HG03439 (cell line): ENCODE results near the gene RAB3GAP2.
"Not testable (repeated sequence)": the region's sequence is repeated elsewhere in the genome, so short reads cannot be mapped to it uniquely, and the experiment has no call there.

Source experiments
- ATAC-seq: cut with Tn5 transposase; IDR thresholded peaks from one replicate; pipeline ENCODE4 v1.9.1; 2021; ENCODE audit warnings: mild to moderate bottlenecking, moderate library complexity; ENCODE audit not compliant: unreplicated experiment

RAB3GAP2 gene

DNA sequence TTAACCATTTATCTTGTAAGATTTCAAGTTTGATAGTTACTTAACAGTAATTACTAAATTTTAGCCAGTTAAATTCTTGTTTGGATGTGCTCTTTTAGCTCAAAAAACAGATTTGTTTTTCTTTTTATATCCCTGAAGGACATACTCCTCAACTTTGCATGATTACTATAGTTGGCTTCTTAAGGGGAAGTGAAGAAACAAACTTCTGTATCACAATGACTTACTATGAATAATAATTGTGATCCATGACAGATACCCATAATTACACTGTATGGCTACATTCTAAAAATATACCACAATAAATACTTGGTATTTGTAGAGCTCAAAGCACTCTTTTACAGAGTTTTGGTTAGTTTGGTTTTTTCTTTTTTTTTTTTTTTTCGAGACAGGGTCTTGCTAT is 122.5 kb downstream of the RAB3GAP2 start:
- no peak for ATAC-seq

DNA sequence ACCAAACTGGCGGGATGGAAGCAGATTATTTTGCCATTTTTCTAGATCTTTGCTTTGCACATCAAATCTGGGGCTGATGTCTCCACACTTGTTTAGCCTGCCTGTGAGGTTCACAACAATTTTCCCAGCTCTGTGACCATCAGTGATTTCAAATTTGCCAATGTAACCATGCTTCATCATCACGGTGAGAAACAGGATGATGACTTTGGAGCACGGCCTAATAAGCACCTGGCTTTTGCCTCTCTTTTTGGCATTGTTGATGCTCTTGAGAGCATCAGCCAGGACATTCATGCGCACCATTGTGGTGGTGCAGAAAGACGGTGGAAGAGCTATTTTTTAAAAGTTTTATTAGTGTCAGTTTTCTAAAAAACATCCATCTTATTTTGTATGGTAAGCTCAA is 128.2 kb downstream of the RAB3GAP2 start:
- ATAC-seq = no peak

DNA sequence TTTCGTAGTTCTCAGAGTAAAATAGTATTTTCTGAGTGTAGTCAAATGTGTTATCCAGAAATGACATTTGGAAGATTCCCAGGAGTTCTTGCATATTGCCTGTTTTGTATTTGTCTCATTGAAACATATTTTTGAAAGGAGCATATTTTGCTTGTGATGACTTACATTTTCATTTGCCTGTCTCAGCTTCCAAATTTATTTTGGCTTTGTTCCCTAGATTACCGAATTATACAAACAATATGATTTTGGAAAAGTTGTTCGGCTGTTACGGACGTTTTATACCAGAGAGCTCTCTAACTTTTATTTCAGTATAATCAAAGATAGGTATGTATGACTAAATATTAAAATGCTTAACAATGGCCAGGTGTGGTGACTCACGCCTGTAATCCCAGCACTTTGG is 132.3 kb downstream of the RAB3GAP2 start:
- ATAC-seq = no peak

DNA sequence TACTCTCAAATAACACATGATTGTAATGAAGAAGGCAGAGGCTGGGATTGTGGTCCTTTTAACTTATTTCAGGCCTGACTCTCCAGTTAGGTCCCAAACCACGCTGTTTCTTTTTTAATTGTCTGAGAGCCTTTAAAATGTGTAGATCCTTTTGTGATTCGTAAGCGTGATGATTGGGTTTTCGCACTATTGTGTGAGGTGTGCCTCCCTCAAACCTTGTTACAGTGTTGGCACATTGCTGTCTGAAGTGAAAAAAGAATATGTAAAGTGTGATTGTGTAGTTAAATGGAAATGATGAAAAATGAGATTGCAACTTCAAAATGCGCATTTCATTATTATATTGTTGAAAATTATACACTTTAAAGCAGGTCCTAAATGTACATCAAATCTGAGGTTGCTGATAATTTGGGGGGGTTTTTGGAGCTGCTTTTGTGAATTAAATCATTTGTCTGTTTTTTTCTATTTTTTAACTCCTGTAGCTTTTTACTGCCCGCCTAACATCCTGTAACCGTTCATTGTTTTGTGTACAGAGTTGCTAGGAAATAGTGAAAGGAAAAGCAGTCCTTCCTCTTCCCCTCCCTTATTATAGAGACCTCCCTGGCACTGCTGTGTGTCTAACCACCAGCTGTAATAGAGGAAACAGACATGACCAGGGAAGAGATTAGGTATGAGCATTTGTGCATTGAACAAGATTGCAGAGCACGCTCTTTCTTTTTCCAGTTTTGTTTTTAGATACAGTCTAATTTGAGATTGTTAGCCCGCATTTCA is 135.1 kb downstream of the RAB3GAP2 start:
- ATAC-seq = no peak

DNA sequence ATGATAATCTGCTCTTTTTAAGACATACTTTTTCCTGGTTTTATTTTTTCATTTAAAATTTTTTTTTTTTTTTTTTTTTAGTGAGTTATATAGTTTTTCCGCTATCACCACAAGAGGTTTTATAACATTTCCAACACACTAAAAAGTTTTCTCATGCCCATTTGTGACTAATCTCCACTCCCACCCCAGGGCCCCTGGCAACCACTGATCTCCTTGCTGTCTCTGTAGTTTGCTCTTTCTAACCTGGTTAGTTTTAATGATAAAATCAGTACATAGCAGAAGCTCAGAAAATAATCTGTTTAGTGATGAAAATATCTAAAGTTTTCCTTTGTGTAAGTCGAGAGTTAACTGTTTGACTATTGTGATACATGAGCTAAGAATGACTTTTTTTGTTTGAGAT is 136.5 kb downstream of the RAB3GAP2 start:
- no peak for ATAC-seq

DNA sequence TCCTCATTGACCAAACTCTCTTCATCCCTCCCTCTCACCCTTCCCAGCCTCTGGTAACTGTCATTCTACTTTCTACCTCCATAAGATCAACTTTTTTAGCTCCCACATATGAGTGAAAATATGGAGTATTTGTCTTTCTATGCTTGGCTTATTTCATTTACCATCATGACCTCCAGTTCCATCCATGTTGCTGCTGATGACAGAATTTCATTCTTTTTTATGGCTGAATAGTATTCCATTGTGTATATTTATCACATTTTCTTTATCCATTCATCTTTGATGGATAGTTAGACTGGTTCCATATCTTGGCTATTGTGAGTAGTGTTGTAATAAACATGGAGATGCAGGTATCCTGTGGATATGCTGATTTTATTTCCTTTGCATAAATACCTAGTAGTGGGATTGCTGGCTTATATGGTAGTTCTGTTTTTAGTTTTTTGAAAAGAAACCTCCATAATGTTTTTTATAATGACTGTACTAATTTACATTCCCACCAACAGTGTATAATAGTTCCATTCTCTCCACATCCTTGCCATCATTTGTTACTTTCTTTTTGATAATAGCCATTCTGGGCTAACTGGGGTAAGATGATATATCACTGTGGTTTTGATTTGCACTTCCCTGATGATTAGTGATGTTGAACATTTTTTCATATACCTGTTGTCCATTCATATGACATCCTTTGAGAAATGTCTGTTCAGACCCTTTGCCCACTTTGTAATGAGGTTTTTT is 142.6 kb downstream of the RAB3GAP2 start:
- no peak for ATAC-seq

DNA sequence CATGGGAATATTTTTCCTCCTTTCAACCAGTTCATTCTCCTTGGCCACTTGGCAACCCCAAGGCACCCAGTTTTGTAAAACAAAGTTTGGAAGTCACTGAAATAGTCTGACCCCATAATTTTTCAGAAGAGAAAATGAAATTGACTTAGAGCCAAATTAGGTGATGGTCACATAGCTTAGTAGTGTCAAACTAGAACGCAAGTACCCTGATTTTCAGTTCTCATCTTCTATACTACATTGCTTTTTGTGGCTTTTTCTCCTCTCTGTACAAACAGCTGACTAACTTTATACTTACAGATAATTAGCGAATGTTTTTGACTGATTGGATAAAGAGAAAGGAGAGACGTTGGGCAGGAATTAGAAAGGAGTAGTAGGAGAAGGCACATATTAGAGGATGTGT is 145.2 kb downstream of the RAB3GAP2 start:
- ATAC-seq = no peak

DNA sequence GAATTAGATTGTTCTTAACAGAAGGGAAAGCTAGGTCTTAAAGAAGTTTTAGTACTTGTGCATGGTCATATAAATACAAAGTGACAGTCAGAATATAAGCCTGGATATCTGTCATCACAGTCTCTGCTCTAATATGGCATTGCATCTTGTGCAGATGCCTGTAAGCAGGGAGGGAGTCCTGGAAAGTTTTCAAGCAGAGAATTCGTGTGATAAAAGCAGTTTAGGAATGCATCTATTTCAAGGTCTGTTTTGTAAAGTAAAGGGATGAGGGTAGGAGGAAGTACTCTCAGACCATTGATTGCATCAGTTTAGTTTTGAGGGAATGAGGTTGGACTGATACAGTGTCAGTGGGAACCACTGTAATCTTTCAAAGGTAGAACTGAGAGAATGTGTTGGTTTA is 147.7 kb downstream of the RAB3GAP2 start:
- ATAC-seq = no peak

DNA sequence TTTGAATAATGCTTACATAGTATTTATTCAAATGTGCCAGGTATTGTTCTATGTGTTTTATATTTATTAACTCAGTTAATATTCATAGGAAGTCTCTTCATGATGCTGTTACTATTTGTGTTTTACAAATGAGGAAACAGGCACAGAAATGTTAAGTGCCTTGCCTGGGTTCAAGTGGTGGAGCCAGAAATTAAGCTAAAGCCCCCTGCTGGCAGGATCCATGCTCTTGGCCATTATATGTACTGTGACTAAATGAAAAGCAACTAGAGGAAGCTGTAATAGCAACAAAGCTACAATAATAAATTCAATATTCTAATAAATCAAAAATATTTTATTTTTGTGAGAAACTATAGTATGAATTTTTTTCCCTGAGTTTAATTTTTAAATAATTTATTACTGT is 148.4 kb downstream of the RAB3GAP2 start:
- ATAC-seq = no peak

DNA sequence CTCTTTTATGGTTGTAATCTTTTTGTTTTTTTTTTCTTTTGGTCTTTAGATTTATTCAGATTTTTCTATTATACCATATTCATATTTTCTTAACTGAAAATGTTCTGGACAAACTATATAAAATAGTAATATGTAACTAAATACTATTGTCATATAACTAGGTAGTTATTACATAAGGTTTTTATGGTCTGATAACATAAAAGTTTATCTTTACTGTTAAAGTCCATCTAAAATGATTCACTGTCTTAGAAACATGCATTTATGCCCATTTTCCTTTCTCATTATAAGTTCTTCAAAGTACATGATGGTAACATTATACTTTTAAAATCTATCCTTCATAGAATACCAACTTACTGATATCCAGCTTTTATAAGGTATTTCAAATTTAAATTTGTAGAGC is 149.2 kb downstream of the RAB3GAP2 start:
- no peak for ATAC-seq

DNA sequence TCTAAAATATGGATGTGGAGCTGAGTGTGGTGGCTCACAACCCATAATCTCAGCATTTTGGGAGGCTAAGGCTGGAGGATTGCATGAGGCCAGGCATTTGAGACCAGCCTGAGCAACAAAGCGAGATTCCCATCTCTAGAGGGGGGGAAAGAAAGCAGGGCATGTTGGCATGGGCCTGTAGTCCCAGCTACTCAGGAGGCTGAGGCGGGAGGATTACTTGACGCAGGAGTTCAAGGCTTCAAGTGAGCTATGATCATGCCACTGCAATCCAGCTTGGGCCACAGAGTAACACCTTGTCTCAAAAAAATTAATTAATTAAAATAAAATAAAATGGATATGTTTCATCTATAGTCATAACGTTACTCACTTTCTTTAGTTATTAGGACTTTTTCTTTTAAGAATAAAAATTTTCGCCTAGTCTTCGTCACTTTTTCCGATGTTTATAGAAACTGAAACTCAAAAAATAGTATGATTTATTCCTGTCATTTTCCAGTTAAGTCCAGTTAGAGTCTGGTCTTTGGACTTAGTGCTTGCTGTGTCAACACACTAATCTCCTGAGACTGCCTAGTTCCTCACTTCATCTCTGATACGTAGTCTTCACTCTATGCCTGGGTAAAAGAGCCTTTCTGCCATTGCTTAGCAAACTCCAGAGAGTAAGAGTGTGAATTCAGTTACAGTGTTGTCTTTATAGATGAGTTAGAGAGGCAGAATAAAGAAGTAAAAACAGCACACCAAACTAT is 150.3 kb downstream of the RAB3GAP2 start:
- no peak for ATAC-seq

DNA sequence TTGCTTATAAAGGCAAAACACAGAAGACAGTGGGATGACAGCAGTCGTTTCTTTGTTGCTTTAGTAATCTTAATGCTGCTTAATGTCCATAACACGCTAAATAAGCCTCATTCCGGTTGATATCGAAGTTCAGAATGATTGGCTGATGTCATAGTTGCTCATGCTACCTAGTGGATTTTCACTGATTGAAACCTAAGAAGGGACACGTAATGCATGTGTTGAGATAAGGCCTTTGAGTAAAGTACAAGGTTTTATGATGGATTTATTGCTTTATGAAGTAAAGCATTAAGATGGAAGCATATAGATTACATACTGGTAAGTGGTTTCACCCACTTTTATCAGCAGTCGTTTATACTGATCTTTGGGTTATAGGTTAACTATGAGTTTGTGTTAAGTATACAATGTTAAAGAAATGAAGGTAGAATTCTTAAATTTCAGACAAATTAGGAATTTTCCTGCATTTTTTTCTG is 153.2 kb downstream of the RAB3GAP2 start:
- no peak for ATAC-seq

DNA sequence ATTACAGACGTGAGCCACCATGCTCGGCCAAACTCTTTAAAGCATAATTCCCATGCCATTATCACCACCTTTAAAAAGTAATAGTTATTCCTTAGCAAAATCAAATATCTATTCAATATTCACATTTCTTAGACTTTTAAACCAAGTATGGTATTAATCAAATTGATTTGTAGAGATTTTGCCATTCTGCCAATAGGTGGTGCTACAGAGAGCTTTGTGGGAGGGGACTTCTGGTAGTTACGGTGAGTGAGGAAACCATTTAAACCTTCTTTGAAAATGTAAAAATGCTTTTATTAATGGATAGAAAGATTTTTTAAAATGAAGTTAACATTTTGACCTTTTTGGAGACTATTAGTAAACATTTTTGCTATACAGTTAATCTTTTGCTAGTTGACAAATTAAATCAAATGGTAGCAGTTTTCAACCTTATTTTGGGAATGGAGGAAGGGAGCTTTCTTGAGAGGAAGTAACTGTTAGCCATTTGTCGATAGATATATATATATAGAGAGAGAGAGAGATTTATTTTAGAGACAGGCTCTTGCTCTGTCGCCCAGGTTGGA is 159.0 kb downstream of the RAB3GAP2 start:
- ATAC-seq = peak; percentile 61

DNA sequence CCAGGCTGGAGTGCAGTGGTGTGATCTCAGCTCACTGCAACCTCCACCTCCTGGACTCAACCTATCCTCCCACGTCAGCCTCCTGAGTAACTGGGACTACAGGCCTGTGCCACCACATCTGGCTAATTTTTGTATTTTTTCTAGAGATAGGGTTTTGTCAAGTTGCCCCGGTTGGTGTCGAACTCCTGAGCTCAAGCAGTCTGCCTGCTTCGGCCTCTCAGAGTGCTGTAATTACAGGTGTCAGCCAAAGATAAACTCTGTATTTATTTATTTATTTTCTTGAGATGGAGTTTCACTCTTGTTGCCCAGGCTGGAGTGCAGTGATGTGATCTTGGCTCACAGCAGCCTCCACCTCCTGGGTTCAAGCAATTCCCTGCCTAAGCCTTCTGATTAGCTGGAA is 159.7 kb downstream of the RAB3GAP2 start:
- not testable (repeated sequence) for ATAC-seq

DNA sequence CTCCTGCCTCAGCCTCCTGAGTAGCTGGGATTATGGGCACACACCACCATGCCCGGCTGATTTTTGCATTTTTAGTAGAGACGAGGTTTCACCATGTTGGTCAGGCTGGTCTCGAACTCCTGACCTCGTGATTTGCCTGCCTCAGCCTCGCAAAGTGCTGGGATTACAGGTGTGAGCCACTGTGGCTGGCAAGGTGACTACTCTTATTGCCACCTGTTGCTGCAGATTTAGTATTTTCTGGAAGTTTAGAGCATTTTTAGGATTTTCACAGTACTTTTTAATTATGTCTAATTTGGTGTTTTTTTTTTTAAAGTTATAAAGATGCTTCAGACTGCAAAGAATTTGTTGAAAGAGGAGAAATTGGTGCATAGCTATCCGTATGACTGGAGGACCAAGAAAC is 161.8 kb downstream of the RAB3GAP2 start:
- ATAC-seq = not testable (repeated sequence)

DNA sequence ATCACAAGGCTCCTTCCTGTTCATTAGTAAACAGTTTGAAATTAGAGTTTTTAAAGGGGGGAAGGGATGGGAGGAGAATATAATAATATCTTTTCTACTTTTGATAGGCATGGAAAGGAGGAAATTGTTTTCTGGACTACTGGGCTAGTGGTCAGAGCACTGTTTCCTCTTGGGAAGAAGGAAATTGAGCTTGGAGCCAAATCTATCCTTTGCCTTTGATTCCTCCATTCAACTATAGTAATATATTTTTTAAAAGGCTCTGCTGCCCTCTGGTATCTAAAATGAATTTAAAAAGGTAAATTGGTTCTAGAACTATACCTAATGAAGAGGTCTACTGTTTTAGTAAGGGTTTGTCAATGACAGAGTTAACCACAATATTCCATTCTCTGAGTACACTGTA is 172.4 kb downstream of the RAB3GAP2 start:
- ATAC-seq = no peak
